D721Med (cell line): Measurements from ENCODE around the gene NPIPA1.
"Not testable (repeated sequence)": the region's sequence is repeated elsewhere in the genome, so short reads cannot be mapped to it uniquely, and the experiment has no call there.

Experiments used
- DNase-seq: peaks from one replicate; pipeline ENCODE4 v3.0.0; 2011; ENCODE audit warnings: low spot score; ENCODE audit not compliant: insufficient read length
- FAIRE-seq: peaks from 2 replicates; lab custom pipeline; 2011; peaks lifted over from hg19 to GRCh38; lab: Jason Lieb, UNC
- TF ChIP-seq, protein P1 (sequence below): IDR thresholded peaks from 2 replicates; pipeline ENCODE4 v1.5.1; 2012; ENCODE audit warnings: mild to moderate bottlenecking, control low read depth; ENCODE audit not compliant: insufficient read depth; ENCODE audit errors: missing control alignments

The NPIPA1 gene

DNA sequence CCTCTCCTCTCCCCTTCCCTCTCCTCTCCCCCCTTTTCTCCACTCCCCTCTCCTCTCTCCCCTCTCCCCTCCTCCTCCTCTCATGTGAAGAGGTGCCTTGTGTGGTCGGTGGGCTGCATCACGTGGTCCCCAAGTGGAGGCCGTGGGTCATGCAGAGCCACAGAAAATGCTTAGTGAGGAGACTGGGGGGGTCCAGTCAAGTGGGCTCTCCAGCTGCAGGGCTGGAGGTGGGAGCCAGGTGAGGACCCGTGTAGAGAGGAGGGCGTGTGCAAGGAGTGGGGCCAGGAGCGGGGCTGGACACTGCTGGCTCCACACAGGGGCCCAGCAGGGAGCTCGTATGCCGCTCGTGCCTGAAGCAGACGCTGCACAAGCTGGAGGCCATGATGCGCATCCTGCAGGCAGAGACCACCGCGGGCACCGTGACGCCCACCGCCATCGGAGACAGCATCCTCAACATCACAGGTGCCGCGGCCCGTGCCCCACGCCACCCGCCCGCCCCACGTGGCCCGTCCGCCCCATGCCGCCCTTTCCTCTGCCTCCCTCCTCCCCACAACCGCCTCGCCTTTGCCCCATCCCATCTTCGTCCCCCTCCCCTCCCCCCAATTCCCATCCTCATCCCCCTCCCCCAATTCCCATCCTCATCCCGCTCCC is 9.1 kb upstream of the NPIPA1 start:
- peak; percentile 11 for DNase-seq

DNA sequence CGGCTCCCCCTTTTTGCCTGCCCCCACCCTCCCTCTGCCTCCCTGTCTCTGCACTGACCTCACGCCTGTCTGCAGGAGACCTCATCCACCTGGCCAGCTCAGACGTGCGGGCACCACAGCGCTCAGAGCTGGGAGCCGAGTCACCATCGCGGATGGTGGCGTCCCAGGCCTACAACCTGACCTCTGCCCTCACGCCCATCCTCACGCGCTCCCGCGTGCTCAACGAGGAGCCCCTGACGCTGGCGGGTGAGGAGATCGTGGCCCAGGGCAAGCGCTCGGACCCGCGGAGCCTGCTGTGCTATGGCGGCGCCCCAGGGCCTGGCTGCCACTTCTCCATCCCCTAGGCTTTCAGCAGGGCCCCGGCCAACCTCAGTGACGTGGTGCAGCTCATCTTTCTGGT is 8.1 kb upstream of the NPIPA1 start:
- DNase-seq, FAIRE-seq: not testable (repeated sequence)

More for the DNA sequence above, 9.1 kb upstream of the NPIPA1 start:
- FAIRE-seq: not testable (repeated sequence)

DNA sequence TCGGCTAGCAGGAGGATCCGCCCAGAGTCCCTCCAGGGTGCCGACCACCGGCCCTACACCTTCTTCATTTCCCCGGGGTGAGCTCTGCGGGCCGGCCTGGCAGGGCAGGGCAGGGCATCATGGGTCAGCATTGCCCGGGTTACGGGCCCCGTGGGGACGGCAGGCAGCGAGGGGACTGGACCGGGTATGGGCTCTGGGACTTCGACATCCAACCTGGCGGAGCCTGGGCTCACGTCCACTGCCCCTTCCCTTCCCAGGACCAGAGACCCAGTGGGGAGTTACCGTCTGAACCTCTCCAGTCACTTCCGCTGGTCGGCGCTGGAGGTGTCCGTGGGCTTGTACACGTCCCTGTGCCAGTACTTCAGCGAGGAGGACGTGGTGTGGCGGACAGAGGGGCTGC is 7.0 kb upstream of the NPIPA1 start:
- not testable (repeated sequence) for FAIRE-seq, DNase-seq

DNA sequence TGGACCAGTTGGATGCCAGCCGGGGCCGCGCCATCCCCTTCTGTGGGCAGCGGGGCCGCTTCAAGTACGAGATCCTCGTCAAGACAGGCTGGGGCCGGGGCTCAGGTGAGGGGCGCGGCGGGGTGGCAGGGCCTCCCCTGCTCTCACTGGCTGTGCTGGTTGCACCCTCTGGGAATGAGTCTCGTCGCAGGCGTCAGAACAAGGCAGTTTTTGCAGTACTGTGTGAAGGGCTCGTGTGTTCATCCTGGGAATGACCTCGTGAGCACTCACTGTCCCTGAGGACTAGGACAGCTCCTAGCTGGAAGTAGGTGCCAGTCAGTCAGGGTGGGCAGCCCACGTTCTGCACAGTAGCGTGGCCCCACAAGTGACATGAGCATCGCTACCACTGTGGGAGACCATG is 6.3 kb upstream of the NPIPA1 start:
- FAIRE-seq: not testable (repeated sequence)

DNA sequence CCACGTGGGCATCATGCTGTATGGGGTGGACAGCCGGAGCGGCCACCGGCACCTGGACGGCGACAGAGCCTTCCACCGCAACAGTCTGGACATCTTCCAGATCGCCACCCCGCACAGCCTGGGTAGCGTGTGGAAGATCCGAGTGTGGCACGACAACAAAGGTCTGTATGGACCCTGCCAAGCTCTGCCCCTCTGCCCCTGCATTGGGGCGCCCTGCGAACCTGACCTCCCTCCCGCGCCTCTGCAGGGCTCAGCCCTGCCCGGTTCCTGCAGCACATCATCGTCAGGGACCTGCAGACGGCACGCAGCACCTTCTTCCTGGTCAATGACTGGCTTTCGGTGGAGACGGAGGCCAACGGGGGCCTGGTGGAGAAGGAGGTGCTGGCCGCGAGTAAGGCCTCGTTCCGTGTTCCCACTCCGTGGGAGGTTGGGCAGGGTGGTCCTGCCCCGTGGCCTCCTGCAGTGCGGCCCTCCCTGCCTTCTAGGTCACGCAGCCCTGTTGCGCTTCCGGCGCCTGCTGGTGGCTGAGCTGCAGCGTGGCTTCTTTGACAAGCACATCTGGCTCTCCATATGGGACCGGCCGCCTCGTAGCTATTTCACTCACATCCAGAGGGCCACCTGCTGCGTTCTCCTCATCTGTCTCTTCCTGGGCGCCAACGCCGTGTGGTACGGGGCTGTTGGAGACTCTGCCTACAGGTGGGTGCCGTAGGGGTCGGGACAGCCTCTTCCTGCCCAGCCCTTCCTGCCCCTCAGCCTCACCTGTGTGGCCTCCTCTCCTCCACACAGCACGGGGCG is 4.5 kb upstream of the NPIPA1 start:
- DNase-seq, FAIRE-seq: not testable (repeated sequence)

More for the DNA sequence above, 6.3 kb upstream of the NPIPA1 start:
- DNase-seq: not testable (repeated sequence)

DNA sequence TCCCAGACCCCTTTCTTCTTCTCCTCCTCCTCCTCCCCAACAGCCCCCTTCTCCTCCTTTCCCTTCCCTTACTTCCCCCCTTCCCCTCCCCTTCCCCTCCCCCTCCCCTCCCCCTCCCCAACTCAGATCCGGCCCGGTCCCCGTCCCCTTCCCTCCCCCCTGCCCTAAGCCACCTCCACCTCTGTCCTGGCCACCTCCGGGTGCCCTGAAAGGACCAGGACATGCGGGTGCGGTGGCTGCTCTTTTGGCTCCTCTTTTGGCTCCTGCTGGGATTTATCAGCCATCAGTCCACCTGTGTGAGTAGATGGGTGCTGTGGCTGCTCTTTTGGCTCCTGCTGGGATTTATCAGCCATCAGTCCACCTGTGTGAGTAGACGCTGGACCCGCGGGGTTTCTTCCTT is 751 bp downstream of the NPIPA1 start:
- not testable (repeated sequence) for FAIRE-seq

DNA sequence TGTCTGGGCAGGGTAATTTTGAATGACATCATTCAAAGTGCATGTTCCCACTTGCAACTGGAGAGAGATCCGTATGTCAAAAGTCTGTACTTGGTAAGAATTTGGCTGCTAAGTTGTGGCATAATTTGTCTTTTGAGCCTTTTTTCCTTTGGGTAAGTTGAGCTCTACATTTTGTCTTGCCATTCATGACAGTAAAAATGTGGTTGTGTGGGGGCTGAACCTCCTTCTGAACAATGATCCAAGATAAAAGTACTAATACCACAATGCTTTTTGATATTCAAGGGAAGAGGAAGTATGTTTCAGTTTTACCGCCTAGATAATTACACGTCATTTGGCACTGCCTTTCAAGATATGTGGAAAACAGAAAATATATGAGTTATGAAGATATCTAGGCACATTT is 5.4 kb downstream of the NPIPA1 start:
- not testable (repeated sequence) for DNase-seq, FAIRE-seq

More for the DNA sequence above, 751 bp downstream of the NPIPA1 start:
- not testable (repeated sequence) for DNase-seq

DNA sequence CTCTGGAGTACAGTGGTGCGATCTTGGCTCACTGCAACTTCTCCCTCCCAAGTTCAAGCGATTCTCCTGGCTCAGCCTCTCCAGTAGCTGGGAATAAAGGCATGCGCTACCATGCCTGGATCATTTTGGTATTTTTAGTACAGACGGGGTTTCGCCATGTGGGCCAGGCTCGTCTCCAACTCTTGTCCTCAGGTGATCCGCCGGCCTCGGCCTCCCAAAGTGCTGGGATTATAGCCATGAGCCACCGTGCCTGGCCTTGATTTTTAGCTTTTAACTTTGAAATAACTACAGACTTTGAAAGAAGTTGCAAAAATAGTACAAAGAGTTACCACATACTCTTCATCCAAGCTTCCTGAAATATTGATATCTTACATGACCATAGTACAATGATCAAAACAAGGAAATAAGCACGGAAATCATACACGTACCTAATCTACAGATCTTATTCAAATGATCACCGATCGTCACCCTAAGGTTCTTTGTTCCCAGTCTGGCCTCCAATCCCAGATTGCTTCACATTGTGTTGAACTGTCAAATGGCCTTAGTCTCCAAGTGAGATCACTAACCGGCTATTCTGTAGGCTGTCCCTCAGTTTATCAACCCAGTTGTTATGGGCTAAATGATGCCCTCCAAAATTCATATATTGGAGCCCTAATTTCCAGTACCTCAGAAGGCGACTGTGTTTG is 18.4 kb downstream of the NPIPA1 start:
- DNase-seq (no peak), FAIRE-seq (no peak)
- TF ChIP-seq, protein P1, sequence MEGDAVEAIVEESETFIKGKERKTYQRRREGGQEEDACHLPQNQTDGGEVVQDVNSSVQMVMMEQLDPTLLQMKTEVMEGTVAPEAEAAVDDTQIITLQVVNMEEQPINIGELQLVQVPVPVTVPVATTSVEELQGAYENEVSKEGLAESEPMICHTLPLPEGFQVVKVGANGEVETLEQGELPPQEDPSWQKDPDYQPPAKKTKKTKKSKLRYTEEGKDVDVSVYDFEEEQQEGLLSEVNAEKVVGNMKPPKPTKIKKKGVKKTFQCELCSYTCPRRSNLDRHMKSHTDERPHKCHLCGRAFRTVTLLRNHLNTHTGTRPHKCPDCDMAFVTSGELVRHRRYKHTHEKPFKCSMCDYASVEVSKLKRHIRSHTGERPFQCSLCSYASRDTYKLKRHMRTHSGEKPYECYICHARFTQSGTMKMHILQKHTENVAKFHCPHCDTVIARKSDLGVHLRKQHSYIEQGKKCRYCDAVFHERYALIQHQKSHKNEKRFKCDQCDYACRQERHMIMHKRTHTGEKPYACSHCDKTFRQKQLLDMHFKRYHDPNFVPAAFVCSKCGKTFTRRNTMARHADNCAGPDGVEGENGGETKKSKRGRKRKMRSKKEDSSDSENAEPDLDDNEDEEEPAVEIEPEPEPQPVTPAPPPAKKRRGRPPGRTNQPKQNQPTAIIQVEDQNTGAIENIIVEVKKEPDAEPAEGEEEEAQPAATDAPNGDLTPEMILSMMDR: no peak

DNA sequence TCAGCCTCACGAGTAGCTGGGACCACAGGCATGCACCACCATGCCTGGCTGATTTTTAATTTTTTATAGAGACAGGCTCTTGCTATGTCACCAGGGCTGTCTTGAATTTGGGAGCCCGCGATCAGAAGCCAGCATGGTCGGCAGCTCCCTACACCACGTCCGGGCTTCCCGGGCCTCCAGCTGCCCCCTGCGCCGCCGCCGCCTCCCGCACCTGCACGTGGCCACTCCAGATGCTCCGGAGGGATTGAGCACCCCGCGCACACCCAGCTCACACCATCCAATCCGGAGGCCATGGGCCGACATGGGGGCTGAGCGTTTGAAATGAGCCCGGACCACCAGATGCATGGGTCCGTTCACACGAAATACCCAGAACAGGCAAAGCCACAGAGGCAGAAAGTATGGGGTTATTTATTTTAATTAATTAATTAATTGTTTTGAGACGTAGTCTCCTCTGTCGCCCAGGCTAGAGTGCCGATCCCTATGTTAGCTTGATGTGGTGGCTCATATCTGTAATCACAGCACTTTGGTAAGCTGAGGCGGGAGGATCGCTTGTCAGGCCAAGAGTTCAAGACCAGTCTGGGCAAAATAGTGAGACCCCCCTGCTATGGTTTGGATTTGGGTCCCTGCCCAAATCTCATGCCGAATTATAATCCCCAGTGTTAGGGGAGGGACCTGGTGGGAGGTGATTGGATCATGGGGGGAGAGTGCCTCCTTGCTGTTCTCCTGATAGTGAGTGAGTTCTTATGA is 20.5 kb downstream of the NPIPA1 start:
- FAIRE-seq (no peak), DNase-seq (no peak)
- TF ChIP-seq, protein P1: no peak

DNA sequence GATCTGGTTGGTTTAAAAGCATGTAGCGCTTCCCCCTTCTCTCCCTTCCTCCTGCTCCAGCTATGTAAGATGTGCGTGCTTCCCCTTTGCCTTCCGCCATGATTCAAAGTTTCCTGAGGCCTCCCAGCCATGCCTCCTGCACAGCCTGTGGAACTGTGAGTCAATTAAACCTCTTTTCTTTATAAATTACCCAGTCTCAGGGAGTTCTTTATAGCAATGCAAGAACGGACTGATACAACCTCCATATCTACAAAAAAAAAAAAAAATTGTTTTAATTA is 21.0 kb downstream of the NPIPA1 start:
- no peak for FAIRE-seq
- TF ChIP-seq, protein P1: no peak
- DNase-seq: no peak
